Activated CD4-positive, CD25-positive, alpha-beta regulatory T cell treated with anti-CD3 and anti-CD28 coated beads, Interleukin-2, amount 50 U/mL, for 16 hours (primary cell): Measurements from ENCODE around the gene PCDHB3.
"Not testable (repeated sequence)": the region's sequence is repeated elsewhere in the genome, so short reads cannot be mapped to it uniquely, and the experiment has no call there.

Source experiments
- DNase-seq: peaks from one replicate; pipeline ENCODE4 v3.0.0-alpha.2; 2020; ENCODE audit warnings: low read depth, low spot score

PCDHB3 gene

DNA sequence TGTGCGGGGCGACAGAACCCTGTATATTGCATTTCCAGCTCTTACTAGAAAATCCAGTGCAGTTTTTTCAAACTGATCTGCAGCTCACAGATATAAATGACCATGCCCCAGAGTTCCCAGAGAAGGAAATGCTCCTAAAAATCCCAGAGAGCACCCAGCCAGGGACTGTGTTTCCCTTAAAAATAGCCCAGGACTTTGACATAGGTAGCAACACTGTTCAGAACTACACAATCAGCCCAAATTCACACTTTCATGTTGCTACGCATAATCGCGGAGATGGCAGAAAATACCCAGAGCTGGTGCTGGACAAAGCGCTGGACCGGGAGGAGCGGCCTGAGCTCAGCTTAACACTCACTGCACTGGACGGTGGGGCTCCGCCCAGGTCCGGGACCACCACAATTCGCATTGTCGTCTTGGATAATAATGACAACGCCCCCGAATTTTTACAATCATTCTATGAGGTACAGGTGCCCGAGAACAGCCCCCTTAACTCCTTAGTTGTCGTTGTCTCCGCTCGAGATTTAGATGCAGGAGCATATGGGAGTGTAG lies 35.5 kb downstream of the PCDHB3 start:
- no peak for DNase-seq

DNA sequence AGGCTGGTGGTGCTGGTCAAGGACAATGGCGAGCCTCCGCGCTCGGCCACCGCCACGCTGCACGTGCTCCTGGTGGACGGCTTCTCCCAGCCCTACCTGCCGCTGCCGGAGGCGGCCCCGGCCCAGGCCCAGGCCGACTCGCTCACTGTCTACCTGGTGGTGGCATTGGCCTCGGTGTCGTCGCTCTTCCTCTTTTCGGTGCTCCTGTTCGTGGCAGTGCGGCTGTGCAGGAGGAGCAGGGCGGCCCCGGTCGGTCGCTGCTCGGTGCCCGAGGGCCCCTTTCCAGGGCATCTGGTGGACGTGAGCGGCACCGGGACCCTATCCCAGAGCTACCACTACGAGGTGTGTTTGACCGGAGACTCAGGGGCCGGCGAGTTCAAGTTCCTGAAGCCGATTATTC lies 37.1 kb downstream of the PCDHB3 start:
- not testable (repeated sequence) for DNase-seq

DNA sequence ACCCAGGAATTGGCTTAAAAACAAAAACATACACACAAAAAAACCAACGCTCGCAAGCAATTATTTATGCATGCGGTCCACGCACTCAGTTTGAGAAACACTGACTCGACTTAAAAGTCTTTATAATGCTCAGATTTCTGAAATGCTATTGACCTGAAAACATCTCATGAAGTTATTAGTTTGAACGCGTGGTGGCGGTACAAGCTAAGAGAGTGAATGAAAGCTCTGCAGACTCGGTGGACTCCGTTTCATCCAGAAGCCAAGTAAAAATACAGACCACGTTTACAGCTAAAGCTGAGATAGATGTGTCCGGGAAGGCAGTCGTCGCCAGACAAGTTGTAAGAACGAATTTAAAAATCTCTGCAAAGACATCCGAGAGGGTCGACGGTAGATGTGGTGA lies 49.5 kb downstream of the PCDHB3 start, which contains the start of gene PCDHB6:
TSS of gene PCDHB6 (plus strand) at position 246 of the 400 bp plus-strand sequence. CDS start 201 bp downstream, outside the sequence.
- no peak for DNase-seq

DNA sequence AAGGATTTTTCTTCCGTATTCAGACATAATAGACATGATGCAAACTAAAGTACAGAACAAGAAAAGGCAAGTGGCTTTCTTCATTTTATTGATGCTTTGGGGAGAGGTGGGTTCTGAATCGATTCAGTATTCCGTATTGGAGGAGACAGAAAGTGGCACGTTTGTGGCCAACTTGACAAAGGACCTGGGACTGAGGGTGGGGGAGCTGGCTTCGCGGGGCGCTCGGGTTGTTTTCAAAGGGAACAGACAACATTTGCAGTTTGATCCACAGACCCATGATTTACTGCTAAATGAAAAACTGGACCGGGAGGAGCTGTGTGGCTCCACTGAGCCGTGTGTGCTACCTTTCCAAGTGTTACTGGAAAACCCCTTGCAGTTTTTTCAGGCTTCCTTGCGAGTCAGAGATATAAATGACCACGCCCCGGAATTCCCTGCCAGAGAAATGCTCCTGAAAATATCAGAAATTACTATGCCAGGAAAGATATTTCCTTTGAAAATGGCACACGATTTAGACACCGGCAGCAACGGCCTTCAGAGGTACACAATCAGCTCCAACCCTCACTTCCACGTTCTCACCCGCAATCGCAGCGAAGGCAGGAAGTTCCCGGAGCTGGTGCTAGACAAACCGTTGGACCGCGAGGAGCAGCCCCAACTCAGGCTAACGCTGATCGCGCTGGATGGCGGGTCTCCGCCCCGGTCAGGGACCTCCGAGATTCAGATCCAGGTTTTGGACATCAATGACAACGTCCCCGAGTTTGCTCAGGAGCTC lies 50.1 kb downstream of the PCDHB3 start:
- DNase-seq = no peak

DNA sequence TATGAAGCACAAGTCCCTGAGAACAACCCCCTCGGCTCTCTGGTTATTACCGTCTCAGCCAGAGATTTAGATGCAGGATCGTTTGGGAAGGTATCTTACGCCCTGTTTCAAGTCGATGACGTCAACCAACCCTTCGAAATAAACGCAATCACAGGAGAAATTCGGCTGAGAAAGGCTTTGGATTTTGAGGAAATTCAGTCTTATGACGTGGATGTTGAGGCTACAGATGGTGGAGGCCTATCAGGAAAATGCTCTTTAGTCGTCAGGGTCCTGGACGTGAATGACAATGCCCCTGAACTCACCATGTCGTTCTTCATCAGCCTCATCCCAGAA lies 50.7 kb downstream of the PCDHB3 start:
- DNase-seq = no peak

DNA sequence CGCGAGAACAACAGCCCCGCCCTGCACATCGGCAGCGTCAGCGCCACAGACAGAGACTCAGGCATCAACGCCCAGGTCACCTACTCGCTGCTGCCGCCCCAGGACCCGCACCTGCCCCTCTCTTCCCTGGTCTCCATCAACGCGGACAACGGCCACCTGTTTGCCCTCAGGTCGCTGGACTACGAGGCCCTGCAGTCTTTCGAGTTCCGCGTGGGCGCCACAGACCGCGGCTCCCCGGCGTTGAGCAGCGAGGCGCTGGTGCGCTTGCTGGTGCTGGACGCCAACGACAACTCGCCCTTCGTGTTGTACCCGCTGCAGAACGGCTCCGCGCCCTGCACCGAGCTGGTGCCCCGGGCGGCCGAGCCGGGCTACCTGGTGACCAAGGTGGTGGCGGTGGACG lies 51.4 kb downstream of the PCDHB3 start:
- not testable (repeated sequence) for DNase-seq

DNA sequence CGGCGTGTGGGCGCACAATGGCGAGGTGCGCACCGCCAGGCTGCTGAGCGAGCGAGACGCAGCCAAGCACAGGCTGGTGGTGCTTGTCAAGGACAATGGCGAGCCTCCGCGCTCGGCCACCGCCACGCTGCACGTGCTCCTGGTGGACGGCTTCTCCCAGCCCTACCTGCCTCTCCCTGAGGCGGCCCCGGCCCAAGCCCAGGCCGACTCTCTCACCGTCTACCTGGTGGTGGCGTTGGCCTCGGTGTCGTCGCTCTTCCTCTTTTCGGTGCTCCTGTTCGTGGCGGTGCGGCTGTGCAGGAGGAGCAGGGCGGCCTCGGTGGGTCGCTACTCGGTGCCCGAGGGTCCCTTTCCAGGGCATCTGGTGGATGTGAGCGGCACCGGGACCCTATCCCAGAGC lies 51.8 kb downstream of the PCDHB3 start:
- DNase-seq = not testable (repeated sequence)
